AG04449 (cell line): Measurements from ENCODE around the gene PCID2.

Source experiments
- CTCF ChIA-PET: fragments of 350-600 bp; formaldehyde crosslinking; extraction: SDS; loops from one replicate; lab custom pipeline; 2021; ENCODE audit warnings: antibody characterized with exemption; lab: Yijun Ruan, JAX
- POLR2A ChIA-PET: fragments of 400-600, 350-600 bp; formaldehyde crosslinking; extraction: SDS; loops from one replicate; lab custom pipeline; 2020; ENCODE audit warnings: antibody characterized with exemption, inconsistent platforms; lab: Yijun Ruan, JAX
- DNase-seq: peaks from one replicate; pipeline ENCODE4 v3.0.0-alpha.2; 2010; ENCODE audit warnings: low read depth, low spot score
- H3K4me3 ChIP-seq: 2 replicates; pipeline ENCODE4 v1.5.1; 2011; ENCODE audit warnings: low read depth, mild to moderate bottlenecking, control low read depth, low read length
- TF ChIP-seq, protein P1 (sequence below): IDR thresholded peaks from one replicate; pipeline ENCODE4 v1.5.1; 2011; ENCODE audit warnings: mild to moderate bottlenecking, moderate library complexity, low read length, control low read depth, inconsistent platforms; ENCODE audit not compliant: insufficient read depth; ENCODE audit errors: missing control alignments

Gene PCID2

DNA sequence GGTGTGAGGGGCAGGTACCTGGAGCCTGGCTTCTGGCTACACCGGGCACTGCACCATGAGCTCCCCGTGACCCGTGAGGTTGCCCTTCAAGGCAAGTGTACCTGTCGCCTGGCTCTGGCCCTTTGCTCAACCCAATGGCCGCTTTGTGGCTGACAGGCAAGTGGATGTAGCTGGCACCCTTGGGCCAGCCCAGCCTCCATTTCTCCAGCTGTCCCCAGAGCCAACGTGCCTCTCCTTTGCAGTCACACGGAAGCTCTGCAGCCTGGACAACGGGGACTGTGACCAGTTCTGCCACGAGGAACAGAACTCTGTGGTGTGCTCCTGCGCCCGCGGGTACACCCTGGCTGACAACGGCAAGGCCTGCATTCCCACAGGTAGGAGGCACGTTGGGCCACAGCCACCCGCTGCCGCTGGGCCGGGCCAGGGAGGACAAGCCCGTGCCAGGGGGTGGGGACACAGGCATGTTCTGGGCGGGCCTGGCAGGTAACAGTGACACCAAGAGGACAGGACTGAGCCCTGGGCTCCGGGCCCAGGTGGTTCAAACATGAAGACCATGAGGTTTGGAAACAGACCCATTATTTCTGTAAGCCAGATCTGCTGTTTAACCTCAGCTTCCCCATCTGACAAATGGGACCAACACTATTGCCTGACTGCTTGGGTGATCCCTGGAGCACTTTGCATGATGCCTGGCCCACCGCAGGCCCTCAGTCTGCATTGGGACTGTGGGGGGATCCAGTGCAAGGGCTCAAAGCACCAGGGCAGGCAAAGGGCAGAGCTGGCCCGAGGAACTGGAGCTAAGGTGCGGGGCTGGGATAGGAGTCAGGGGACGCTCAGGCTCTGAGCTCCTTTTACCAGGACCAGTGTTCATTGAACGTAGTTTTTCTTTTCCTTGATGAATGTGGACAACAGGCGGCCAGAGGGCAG, 67.5 kb downstream of the PCID2 start:
- TF ChIP-seq, protein P1, sequence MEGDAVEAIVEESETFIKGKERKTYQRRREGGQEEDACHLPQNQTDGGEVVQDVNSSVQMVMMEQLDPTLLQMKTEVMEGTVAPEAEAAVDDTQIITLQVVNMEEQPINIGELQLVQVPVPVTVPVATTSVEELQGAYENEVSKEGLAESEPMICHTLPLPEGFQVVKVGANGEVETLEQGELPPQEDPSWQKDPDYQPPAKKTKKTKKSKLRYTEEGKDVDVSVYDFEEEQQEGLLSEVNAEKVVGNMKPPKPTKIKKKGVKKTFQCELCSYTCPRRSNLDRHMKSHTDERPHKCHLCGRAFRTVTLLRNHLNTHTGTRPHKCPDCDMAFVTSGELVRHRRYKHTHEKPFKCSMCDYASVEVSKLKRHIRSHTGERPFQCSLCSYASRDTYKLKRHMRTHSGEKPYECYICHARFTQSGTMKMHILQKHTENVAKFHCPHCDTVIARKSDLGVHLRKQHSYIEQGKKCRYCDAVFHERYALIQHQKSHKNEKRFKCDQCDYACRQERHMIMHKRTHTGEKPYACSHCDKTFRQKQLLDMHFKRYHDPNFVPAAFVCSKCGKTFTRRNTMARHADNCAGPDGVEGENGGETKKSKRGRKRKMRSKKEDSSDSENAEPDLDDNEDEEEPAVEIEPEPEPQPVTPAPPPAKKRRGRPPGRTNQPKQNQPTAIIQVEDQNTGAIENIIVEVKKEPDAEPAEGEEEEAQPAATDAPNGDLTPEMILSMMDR, result no peak
- no peak for DNase-seq
- POLR2A ChIA-PET, result no interaction called here

DNA sequence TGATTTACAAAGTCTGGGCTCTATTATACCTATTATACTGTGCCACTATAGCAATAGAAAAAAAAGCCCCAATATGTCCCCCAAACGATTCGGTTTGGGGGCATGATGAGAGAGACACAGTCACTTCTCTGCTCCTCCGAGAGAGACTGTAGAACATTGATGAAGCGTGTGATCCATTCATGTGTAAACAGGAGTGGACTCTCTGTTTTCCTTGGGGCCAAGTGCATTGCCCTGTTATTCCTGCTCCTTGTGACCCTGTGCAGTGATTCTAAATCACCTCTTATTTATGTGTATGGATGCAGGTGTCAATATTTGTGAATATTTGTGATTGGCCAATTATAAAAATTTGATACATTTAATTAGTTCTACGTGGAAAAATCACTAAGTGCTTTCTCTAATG, 68.9 kb downstream of the PCID2 start:
- CTCF ChIA-PET, result no interaction called here
- POLR2A ChIA-PET, result no interaction called here
- TF ChIP-seq, protein P1, result no peak
- no peak overlapping the region for H3K4me3 ChIP-seq
- DNase-seq, result no peak

More for the DNA sequence above, 67.5 kb downstream of the PCID2 start:
- H3K4me3 ChIP-seq, result no peak overlapping the region
- CTCF ChIA-PET, result interaction anchor here (0.9 kb wide), 1 partner anchor 11 kb away, joined by 3 read pairs; no protein-coding TSS in a partner anchor

DNA sequence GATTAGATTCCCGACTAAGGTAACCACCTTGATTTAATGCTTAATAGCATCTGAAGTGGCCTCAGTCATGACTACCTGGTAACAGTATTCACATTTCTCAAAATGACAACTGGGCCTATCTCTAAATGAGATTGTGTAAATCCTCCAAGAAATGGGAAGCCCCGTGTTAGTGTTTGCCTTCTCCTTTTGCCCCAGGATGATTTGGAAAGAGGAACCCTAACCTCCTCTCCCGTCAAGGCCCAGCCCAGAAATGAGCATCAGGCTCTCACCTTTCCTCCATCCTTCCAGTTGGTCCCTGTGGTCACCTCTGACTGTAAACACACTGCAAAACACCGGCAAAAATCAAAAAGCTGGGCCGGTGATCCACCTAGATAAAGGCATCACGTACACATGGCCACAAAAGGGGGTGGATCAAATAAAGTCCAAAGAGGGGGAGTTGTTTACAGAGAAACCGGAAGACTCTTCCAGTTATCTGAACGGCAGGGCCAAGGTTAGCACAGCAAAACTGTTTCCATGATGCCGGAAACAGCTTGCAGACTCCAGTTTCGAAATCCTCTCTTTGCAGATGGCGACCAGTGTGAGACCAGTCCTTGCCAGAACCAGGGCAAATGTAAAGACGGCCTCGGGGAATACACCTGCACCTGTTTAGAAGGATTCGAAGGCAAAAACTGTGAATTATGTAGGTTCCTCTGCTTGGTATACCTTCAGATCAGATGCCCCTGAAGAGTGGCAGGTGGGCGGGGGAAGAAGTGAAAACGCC, 69.5 kb downstream of the PCID2 start:
- ChIA-PET CTCF (no interaction called here), POLR2A (no interaction called here)
- no peak overlapping the region for H3K4me3 ChIP-seq
- no peak for DNase-seq
- TF ChIP-seq, protein P1, result no peak

DNA sequence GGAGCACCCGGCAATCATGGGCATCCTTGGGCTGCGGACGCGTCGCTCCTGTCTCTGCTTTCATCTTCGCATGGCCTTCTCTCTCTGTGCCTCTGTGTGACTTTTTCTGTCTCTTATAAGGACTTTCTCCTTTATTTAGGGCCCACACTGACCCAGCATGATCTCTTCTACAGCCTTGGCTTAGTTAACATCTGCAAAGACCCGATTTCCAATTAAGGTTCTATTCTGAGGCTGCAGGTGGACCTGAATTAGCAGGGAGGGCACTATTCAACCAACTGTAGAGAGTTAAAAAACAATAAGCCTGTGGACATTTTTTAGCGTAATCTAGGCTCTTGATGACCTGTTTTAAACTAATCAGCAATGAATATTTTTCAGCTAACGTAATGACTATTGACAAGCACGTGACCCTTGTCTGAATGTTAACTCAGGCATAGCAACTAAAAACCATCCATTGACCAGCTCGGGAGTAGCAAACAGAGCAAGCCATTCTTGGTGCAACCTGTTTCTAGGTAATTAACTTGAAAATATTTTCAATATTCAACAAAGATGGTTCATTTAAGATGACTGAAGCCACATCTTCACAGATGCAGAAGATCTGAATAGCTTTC, 70.7 kb downstream of the PCID2 start:
- no peak for DNase-seq
- CTCF ChIA-PET, result no interaction called here
- POLR2A ChIA-PET, result no interaction called here
- no peak overlapping the region for H3K4me3 ChIP-seq
- TF ChIP-seq, protein P1, result no peak

DNA sequence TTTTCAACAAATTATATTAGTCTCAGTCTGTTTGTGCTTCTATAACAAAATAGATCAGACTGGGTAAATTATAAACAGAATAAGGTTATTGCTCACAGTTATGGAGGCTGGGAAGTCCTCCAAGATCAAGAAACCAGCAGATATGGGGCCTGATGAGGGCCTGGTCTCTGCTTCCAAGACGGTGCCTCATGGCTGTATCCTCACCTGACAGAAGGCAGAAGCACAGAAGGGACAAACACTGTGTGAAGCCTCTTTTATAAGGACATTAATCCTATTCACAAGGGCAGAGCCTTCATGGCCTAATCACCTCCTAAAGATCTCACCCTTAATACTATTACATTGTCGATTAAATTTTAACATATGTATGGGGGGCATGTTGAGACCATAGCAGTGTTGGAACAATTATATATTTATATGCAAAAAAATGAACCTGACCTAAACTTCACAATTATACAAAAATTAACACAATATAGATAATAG, 73.1 kb downstream of the PCID2 start:
- TF ChIP-seq, protein P1, result no peak
- H3K4me3 ChIP-seq, result no peak overlapping the region
- ChIA-PET POLR2A (no interaction called here), CTCF (no interaction called here)
- no peak for DNase-seq
